GM23338 (cell line): ENCODE data around the gene KIAA1549. TPM values are rescaled to one million over a fixed set of nuclear protein-coding genes. Genes with fewer than 3 reads are reported as not detected.

Experiments used
- ATAC-seq: fragments of 200-7000 bp; cut with Tn5 transposase; 3 replicates; pipeline ENCODE4 v1.9.1; 2020
- DNase-seq: peaks from one replicate; pipeline ENCODE4 v3.0.0-alpha.2; 2015; ENCODE audit warnings: low spot score
- H2AFZ ChIP-seq: fragments of 200-600 bp; sonication (generic); 2 replicates; pipeline ENCODE4 v1.8.0; 2016; ENCODE audit warnings: antibody characterized with exemption, mild to moderate bottlenecking, moderate library complexity
- H3F3A ChIP-seq: fragments of 200-600 bp; sonication (generic); replicated peaks from 2 replicates; pipeline ENCODE4 v1.8.0; 2017; ENCODE audit warnings: antibody characterized with exemption, mixed run types, low read depth
- H3K27ac ChIP-seq: fragments of 200-600 bp; sonication (generic); 2 replicates; pipeline ENCODE4 v1.6.1; 2016; ENCODE audit warnings: low read depth
- H3K27me3 ChIP-seq: fragments of 200-600 bp; sonication (generic); 2 replicates; pipeline ENCODE4 v1.8.0; 2016; ENCODE audit warnings: mild to moderate bottlenecking, mixed run types, moderate library complexity; ENCODE audit not compliant: insufficient read depth
- H3K36me3 ChIP-seq: fragments of 200-600 bp; sonication (generic); 2 replicates; pipeline ENCODE4 v1.8.0; 2016; ENCODE audit warnings: mild to moderate bottlenecking; ENCODE audit not compliant: insufficient read depth
- H3K4me1 ChIP-seq: fragments of 200-600 bp; sonication (generic); 2 replicates; pipeline ENCODE4 v1.8.0; 2016; ENCODE audit warnings: mild to moderate bottlenecking, moderate library complexity; ENCODE audit not compliant: insufficient read depth
- H3K4me2 ChIP-seq: fragments of 200-600 bp; sonication (generic); 2 replicates; pipeline ENCODE4 v1.7.1; 2017; ENCODE audit warnings: mixed run types
- H3K4me3 ChIP-seq: fragments of 200-600 bp; sonication (generic); 2 replicates; pipeline ENCODE4 v1.6.1; 2016; ENCODE audit warnings: mixed run types
- H3K79me2 ChIP-seq: fragments of 200-600 bp; sonication (generic); replicated peaks from 2 replicates; pipeline ENCODE4 v1.8.0; 2017; ENCODE audit warnings: mild to moderate bottlenecking; ENCODE audit not compliant: insufficient read depth
- H3K9me2 ChIP-seq: fragments of 200-600 bp; sonication (generic); 2 replicates; pipeline ENCODE4 v1.8.0; 2017; ENCODE audit not compliant: insufficient read depth
- H4K20me1 ChIP-seq: fragments of 200-600 bp; sonication (generic); replicated peaks from 2 replicates; pipeline ENCODE4 v1.8.0; 2017; ENCODE audit warnings: mild to moderate bottlenecking; ENCODE audit not compliant: insufficient read depth
- H3K27ac Mint-ChIP-seq: 2 replicates; pipeline ENCODE4 v1.8.0; 2020; ENCODE audit warnings: inconsistent platforms, mild to moderate bottlenecking, moderate library complexity, mixed read lengths
- H3K27me3 Mint-ChIP-seq: 3 replicates; pipeline ENCODE4 v1.8.0; 2022; ENCODE audit warnings: low read depth, mild to moderate bottlenecking, moderate library complexity, mixed read lengths, inconsistent platforms; ENCODE audit not compliant: insufficient read depth, poor library complexity
- H3K36me3 Mint-ChIP-seq: 3 replicates; pipeline ENCODE4 v1.8.0; 2021; ENCODE audit warnings: low read depth, mild to moderate bottlenecking, inconsistent platforms, moderate library complexity, mixed read lengths
- H3K4me1 Mint-ChIP-seq: 3 replicates; pipeline ENCODE4 v1.8.0; 2020; ENCODE audit warnings: mild to moderate bottlenecking, inconsistent platforms, mixed read lengths
- H3K4me3 Mint-ChIP-seq: 3 replicates; pipeline ENCODE4 v1.8.0; 2021; ENCODE audit warnings: moderate library complexity, mild to moderate bottlenecking, inconsistent platforms, mixed read lengths
- H3K9me3 Mint-ChIP-seq: 3 replicates; pipeline ENCODE4 v1.8.0; 2020; ENCODE audit warnings: moderate library complexity, mild to moderate bottlenecking, inconsistent platforms, mixed read lengths
- CREB1 ChIP-seq: fragments of 250-450 bp; sonication (Bioruptor Pico); IDR thresholded peaks from 2 replicates; pipeline ENCODE4 v1.5.0; 2020; ENCODE audit warnings: low read depth, mild to moderate bottlenecking, moderate library complexity
- EZH2 ChIP-seq: fragments of 200-600 bp; sonication (generic); IDR thresholded peaks from one replicate; pipeline ENCODE4 v1.8.0; 2017; ENCODE audit warnings: antibody characterized with exemption, mild to moderate bottlenecking, low read depth; ENCODE audit not compliant: unreplicated experiment
- JUNB ChIP-seq: IDR thresholded peaks from one replicate; pipeline ENCODE4 v1.6.1; 2016; ENCODE audit warnings: antibody characterized with exemption; ENCODE audit not compliant: unreplicated experiment
- NANOG ChIP-seq: IDR thresholded peaks from 2 replicates; pipeline ENCODE4 v1.6.1; 2016; ENCODE audit warnings: antibody characterized with exemption, borderline replicate concordance
- POLR2AphosphoS5 ChIP-seq: IDR thresholded peaks from 2 replicates; pipeline ENCODE4 v1.6.1; 2016; ENCODE audit warnings: antibody characterized with exemption, low read depth
- STAT1 ChIP-seq: IDR thresholded peaks from one replicate; pipeline ENCODE4 v1.6.1; 2016; ENCODE audit warnings: antibody characterized with exemption; ENCODE audit not compliant: unreplicated experiment
- ZNF114 ChIP-seq: fragments of 250-450 bp; sonication (Bioruptor Pico); IDR thresholded peaks from 2 replicates; pipeline ENCODE4 v1.5.0; 2020; ENCODE audit warnings: mild to moderate bottlenecking, moderate library complexity
- ZNF331 ChIP-seq: fragments of 250-450 bp; sonication (Bioruptor Pico); IDR thresholded peaks from 2 replicates; pipeline ENCODE4 v1.5.0; 2020; ENCODE audit warnings: low read depth, mild to moderate bottlenecking, moderate library complexity
- polyA plus RNA-seq: library from polyadenylated mRNA; unstranded; fragments of >200 nt; fragmentation: Nextera tagmentation; extraction: Ambion mirVana; gene quantifications from 2 replicates; pipeline ENCODE4 v1.2.1, GENCODE V29; 2016
- total RNA-seq: library from RNA; depleted of rRNA; stranded (reverse); fragments of >200 nt; shearing (Covaris generic); gene quantifications from 2 replicates; pipeline ENCODE4 v1.2.3, GENCODE V29; 2014
- TF ChIP-seq, protein P1 (sequence below): IDR thresholded peaks from one replicate; pipeline ENCODE4 v1.6.1; 2018; ENCODE audit warnings: antibody characterized with exemption; ENCODE audit not compliant: unreplicated experiment
- TF ChIP-seq, protein P2 (sequence below), 2 experiments: fragments of 200-600 bp in 1 of 2; sonication (generic) in 1 of 2; conservative IDR thresholded peaks; 2 replicates each; pipeline versions ENCODE4 v1.5.1 to v1.6.1; 2016 to 2017; ENCODE audit warnings: antibody characterized with exemption in 2 of 2, low read depth in 2 of 2, mild to moderate bottlenecking in 2 of 2, moderate library complexity in 1 of 2
- TF ChIP-seq, protein P3 (sequence below): fragments of 250-450 bp; sonication (Bioruptor Pico); IDR thresholded peaks from 2 replicates; pipeline ENCODE4 v1.5.0; 2020; ENCODE audit warnings: mild to moderate bottlenecking, moderate library complexity
- TF ChIP-seq, protein P4 (sequence below): IDR thresholded peaks from 2 replicates; pipeline ENCODE4 v1.6.1; 2016; ENCODE audit warnings: antibody characterized with exemption

KIAA1549 gene
- total and polyA plus RNA-seq, 2 experiments from 2014 or later = 3.6 to 13.5 TPM

DNA sequence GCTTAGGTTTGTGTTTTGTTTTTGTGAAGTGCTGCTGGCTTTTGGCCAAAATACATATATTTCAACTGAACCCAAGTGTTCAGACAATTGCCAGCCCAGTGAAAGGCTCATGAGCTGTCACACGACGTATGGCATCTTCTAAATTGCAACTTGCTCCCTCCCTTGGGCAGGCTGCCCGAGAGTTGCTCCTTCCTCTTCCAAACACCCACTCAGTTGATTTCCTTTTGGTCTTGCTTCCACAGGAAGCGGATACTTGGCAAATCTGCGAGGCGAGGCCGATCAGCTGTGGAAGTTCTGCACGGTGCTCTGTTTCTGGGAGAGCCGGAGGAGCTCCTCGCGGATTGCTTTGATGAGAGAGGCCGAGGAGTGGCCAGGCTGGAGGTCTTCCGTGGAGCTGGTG is 143.6 kb downstream of the KIAA1549 start:
- Histone ChIP-seq H3K36me3 (no peaks in the 10 kb centered on the region), H3K27me3 (no peaks in the 10 kb centered on the region), H2AFZ (no peak overlapping the region), H3F3A (no peaks in the 10 kb centered on the region), H3K27ac (no peak overlapping the region), H3K79me2 (no peaks in the 10 kb centered on the region), H3K4me2 (no peak overlapping the region), H3K9me2 (no peaks in the 10 kb centered on the region), H4K20me1 (no peaks in the 10 kb centered on the region; the same call in 1 of the 2 replicates), H3K4me3 (no peak overlapping the region), H3K4me1 (no peaks in the 10 kb centered on the region)
- H3K27me3 Mint-ChIP-seq = no peaks in the 10 kb centered on the region
- no peaks in the 10 kb centered on the region for H3K9me3 Mint-ChIP-seq
- no peak for ATAC-seq
- DNase-seq = no peak
- H3K4me1 Mint-ChIP-seq = peaks cover 5% of the 10 kb centered on the region; the same call in 1 of the 3 replicates
- H3K4me3 Mint-ChIP-seq = no peak overlapping the region
- no peak overlapping the region for H3K27ac Mint-ChIP-seq
- H3K36me3 Mint-ChIP-seq = peaks cover 30% of the 10 kb centered on the region
- TF ChIP-seq EZH2 (no peak), CREB1 (CRISPR knock-in tag) (no peak), JUNB (no peak), ZNF114 (CRISPR knock-in tag) (no peak), NANOG (no peak), STAT1 (no peak), POLR2AphosphoS5 (no peak), ZNF331 (CRISPR knock-in tag) (no peak)
- TF ChIP-seq, protein P1, sequence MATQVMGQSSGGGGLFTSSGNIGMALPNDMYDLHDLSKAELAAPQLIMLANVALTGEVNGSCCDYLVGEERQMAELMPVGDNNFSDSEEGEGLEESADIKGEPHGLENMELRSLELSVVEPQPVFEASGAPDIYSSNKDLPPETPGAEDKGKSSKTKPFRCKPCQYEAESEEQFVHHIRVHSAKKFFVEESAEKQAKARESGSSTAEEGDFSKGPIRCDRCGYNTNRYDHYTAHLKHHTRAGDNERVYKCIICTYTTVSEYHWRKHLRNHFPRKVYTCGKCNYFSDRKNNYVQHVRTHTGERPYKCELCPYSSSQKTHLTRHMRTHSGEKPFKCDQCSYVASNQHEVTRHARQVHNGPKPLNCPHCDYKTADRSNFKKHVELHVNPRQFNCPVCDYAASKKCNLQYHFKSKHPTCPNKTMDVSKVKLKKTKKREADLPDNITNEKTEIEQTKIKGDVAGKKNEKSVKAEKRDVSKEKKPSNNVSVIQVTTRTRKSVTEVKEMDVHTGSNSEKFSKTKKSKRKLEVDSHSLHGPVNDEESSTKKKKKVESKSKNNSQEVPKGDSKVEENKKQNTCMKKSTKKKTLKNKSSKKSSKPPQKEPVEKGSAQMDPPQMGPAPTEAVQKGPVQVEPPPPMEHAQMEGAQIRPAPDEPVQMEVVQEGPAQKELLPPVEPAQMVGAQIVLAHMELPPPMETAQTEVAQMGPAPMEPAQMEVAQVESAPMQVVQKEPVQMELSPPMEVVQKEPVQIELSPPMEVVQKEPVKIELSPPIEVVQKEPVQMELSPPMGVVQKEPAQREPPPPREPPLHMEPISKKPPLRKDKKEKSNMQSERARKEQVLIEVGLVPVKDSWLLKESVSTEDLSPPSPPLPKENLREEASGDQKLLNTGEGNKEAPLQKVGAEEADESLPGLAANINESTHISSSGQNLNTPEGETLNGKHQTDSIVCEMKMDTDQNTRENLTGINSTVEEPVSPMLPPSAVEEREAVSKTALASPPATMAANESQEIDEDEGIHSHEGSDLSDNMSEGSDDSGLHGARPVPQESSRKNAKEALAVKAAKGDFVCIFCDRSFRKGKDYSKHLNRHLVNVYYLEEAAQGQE = no peak
- TF ChIP-seq, protein P2, sequence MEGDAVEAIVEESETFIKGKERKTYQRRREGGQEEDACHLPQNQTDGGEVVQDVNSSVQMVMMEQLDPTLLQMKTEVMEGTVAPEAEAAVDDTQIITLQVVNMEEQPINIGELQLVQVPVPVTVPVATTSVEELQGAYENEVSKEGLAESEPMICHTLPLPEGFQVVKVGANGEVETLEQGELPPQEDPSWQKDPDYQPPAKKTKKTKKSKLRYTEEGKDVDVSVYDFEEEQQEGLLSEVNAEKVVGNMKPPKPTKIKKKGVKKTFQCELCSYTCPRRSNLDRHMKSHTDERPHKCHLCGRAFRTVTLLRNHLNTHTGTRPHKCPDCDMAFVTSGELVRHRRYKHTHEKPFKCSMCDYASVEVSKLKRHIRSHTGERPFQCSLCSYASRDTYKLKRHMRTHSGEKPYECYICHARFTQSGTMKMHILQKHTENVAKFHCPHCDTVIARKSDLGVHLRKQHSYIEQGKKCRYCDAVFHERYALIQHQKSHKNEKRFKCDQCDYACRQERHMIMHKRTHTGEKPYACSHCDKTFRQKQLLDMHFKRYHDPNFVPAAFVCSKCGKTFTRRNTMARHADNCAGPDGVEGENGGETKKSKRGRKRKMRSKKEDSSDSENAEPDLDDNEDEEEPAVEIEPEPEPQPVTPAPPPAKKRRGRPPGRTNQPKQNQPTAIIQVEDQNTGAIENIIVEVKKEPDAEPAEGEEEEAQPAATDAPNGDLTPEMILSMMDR (conservative IDR thresholded peaks at IDR 0.05; ENCODE audit: low read depth in 2 of 2) = no peak
- TF ChIP-seq, protein P3, sequence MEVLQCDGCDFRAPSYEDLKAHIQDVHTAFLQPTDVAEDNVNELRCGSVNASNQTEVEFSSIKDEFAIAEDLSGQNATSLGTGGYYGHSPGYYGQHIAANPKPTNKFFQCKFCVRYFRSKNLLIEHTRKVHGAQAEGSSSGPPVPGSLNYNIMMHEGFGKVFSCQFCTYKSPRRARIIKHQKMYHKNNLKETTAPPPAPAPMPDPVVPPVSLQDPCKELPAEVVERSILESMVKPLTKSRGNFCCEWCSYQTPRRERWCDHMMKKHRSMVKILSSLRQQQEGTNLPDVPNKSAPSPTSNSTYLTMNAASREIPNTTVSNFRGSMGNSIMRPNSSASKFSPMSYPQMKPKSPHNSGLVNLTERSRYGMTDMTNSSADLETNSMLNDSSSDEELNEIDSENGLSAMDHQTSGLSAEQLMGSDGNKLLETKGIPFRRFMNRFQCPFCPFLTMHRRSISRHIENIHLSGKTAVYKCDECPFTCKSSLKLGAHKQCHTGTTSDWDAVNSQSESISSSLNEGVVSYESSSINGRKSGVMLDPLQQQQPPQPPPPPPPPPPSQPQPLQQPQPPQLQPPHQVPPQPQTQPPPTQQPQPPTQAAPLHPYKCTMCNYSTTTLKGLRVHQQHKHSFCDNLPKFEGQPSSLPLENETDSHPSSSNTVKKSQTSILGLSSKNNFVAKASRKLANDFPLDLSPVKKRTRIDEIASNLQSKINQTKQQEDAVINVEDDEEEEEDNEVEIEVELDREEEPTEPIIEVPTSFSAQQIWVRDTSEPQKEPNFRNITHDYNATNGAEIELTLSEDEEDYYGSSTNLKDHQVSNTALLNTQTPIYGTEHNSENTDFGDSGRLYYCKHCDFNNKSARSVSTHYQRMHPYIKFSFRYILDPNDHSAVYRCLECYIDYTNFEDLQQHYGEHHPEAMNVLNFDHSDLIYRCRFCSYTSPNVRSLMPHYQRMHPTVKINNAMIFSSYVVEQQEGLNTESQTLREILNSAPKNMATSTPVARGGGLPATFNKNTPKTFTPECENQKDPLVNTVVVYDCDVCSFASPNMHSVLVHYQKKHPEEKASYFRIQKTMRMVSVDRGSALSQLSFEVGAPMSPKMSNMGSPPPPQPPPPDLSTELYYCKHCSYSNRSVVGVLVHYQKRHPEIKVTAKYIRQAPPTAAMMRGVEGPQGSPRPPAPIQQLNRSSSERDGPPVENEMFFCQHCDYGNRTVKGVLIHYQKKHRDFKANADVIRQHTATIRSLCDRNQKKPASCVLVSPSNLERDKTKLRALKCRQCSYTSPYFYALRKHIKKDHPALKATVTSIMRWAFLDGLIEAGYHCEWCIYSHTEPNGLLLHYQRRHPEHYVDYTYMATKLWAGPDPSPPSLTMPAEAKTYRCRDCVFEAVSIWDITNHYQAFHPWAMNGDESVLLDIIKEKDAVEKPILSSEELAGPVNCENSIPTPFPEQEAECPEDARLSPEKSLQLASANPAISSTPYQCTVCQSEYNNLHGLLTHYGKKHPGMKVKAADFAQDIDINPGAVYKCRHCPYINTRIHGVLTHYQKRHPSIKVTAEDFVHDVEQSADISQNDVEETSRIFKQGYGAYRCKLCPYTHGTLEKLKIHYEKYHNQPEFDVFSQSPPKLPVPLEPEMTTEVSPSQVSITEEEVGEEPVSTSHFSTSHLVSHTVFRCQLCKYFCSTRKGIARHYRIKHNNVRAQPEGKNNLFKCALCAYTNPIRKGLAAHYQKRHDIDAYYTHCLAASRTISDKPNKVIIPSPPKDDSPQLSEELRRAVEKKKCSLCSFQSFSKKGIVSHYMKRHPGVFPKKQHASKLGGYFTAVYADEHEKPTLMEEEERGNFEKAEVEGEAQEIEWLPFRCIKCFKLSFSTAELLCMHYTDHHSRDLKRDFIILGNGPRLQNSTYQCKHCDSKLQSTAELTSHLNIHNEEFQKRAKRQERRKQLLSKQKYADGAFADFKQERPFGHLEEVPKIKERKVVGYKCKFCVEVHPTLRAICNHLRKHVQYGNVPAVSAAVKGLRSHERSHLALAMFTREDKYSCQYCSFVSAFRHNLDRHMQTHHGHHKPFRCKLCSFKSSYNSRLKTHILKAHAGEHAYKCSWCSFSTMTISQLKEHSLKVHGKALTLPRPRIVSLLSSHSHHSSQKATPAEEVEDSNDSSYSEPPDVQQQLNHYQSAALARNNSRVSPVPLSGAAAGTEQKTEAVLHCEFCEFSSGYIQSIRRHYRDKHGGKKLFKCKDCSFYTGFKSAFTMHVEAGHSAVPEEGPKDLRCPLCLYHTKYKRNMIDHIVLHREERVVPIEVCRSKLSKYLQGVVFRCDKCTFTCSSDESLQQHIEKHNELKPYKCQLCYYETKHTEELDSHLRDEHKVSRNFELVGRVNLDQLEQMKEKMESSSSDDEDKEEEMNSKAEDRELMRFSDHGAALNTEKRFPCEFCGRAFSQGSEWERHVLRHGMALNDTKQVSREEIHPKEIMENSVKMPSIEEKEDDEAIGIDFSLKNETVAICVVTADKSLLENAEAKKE = no peak
- TF ChIP-seq, protein P4, sequence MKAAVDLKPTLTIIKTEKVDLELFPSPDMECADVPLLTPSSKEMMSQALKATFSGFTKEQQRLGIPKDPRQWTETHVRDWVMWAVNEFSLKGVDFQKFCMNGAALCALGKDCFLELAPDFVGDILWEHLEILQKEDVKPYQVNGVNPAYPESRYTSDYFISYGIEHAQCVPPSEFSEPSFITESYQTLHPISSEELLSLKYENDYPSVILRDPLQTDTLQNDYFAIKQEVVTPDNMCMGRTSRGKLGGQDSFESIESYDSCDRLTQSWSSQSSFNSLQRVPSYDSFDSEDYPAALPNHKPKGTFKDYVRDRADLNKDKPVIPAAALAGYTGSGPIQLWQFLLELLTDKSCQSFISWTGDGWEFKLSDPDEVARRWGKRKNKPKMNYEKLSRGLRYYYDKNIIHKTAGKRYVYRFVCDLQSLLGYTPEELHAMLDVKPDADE = no peak
